PC-3 (cell line): Measurements from ENCODE around the gene SNX9.

ENCODE experiments used
- EZH2 ChIP-seq: fragments of 300-600 bp; sonication (generic); IDR thresholded peaks from one replicate; pipeline ENCODE4 v1.6.1; 2017; ENCODE audit warnings: antibody characterized with exemption, mild to moderate bottlenecking, low read length; ENCODE audit not compliant: unreplicated experiment
- TF ChIP-seq, protein P1 (sequence below): fragments of 300-600 bp; sonication (generic); conservative IDR thresholded peaks from 2 replicates; pipeline ENCODE4 v1.5.1; 2017; ENCODE audit warnings: antibody characterized with exemption, low read depth, mild to moderate bottlenecking, low read length

DNA sequence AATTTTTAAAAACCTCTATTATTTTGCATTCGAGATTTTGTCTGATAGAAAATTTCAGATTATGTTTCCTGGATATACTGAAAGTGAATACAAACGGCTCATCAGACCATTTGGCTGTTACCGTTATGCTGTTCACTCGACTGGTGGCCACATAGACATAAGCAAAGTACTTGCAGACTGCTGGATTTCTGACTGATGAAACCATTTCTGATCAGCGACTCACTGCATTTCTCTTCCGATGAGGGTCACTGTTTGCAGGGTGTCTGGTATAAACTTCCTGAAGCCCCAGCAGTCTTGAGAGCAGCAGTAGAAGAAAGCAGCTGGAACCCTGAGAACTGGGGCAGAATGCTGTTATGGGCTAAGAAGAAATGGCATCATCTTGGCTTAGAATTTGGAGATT, 17.7 kb downstream of the SNX9 start:
- TF ChIP-seq, protein P1, sequence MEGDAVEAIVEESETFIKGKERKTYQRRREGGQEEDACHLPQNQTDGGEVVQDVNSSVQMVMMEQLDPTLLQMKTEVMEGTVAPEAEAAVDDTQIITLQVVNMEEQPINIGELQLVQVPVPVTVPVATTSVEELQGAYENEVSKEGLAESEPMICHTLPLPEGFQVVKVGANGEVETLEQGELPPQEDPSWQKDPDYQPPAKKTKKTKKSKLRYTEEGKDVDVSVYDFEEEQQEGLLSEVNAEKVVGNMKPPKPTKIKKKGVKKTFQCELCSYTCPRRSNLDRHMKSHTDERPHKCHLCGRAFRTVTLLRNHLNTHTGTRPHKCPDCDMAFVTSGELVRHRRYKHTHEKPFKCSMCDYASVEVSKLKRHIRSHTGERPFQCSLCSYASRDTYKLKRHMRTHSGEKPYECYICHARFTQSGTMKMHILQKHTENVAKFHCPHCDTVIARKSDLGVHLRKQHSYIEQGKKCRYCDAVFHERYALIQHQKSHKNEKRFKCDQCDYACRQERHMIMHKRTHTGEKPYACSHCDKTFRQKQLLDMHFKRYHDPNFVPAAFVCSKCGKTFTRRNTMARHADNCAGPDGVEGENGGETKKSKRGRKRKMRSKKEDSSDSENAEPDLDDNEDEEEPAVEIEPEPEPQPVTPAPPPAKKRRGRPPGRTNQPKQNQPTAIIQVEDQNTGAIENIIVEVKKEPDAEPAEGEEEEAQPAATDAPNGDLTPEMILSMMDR: no peak
- TF ChIP-seq EZH2: no peak
